ENCODE measurements around the gene CA7.

The CA7 gene

DNA sequence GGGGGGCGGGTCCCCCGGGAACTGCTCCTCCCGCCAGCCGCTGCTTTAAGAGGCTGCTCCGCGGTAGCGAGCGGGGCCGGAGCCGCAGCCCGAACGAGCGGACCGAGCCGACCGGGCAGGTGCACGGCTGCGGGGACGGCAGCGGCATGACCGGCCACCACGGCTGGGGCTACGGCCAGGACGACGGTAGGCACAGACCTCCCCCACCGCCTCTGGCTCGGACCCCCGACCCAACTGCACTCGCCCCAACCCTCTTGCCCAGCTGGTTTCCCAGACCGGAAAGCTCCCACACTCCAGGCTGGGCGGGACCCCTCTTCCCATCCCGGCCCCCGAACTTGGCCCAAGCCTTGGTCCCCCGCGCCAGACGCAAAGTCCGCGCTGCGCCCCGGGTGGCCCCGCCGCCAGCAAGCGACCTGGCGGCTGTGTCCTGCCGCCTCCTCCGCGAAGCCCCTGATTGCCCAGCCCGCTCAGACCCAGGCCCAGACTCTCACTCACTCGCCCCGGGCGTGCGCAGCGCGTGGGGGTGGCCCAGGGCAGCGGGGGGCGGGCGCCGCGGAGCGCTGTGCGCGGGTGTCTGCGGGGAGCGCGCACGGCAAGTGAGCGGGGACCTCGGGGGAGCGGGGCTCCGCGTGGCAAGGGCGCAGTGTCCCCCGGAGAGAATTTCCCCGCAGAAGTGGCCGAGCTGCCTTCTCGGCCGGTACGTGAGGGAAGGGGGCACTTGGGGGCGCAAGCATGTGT lies at the start of gene CA7:
TSS of gene CA7 (plus strand) at position 73 of the 738 bp plus-strand sequence. CDS start at position 147, 74 bp downstream.
- DNase-seq, result no peak

GRCh38 chr16:66798161-66798560 lies 46.1 kb upstream of the CA7 start:
- no peak for DNase-seq

- no peak for DNase-seq
Measured at GRCh38 chr16:66800856-66801255, 43.4 kb upstream of the CA7 start.

GRCh38 chr16:66801320-66802105 lies 42.7 kb upstream of the CA7 start, which contains the start of gene TERB1:
Gene TERB1, minus strand, starts transcription at chr16:66801584. Its CDS starts 4,786 bp downstream, at chr16:66796798.
- DNase-seq, result no peak

- no peak for DNase-seq
Measured at GRCh38 chr16:66802159-66802558, 42.1 kb upstream of the CA7 start.

- DNase-seq, result no peak
Measured at GRCh38 chr16:66809765-66810164, 34.4 kb upstream of the CA7 start.

DNA sequence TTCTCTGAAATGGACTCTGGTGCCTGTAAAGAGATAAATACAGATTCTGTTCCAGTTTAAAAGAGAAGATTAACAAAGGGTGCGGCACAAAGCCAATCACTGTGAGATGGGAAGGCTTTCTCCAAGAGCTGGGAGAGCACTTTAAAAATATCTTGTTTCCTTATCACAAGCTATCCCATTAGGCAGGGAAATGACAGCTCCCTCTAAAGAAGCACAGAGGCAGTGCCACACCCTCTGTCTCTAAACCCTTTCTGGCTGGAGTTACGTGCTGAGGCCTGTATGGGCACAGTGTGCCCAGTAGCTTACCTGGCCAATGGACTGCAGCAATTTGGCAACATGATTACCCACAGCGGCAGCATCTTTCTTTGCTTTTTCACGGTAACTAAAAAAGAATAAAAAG lies 33.8 kb upstream of the CA7 start:
- DNase-seq, result no peak

DNA sequence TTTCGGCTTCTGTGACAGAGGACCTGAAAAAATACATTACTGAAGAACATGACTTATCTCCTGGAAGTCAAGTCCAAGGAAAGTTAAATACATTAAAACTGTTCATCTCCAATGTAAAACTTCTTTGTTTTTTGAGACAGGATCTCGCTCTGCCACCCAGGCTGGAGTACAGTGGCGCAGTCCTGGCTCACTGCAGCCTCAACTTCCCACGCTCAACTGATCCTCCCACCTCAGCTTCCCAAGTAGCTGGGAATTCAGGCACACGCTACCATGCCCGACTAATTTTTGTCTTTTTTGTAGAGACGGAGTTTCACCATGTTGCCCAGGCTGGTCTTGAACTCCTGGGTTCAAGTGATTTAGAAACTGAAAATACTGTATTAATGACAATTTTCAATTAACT lies 33.2 kb upstream of the CA7 start:
- no peak for DNase-seq

GRCh38 chr16:66814734-66815133 lies 29.5 kb upstream of the CA7 start:
- DNase-seq, result no peak

- DNase-seq, result no peak
Measured at GRCh38 chr16:66824006-66824405, 20.2 kb upstream of the CA7 start.

DNA sequence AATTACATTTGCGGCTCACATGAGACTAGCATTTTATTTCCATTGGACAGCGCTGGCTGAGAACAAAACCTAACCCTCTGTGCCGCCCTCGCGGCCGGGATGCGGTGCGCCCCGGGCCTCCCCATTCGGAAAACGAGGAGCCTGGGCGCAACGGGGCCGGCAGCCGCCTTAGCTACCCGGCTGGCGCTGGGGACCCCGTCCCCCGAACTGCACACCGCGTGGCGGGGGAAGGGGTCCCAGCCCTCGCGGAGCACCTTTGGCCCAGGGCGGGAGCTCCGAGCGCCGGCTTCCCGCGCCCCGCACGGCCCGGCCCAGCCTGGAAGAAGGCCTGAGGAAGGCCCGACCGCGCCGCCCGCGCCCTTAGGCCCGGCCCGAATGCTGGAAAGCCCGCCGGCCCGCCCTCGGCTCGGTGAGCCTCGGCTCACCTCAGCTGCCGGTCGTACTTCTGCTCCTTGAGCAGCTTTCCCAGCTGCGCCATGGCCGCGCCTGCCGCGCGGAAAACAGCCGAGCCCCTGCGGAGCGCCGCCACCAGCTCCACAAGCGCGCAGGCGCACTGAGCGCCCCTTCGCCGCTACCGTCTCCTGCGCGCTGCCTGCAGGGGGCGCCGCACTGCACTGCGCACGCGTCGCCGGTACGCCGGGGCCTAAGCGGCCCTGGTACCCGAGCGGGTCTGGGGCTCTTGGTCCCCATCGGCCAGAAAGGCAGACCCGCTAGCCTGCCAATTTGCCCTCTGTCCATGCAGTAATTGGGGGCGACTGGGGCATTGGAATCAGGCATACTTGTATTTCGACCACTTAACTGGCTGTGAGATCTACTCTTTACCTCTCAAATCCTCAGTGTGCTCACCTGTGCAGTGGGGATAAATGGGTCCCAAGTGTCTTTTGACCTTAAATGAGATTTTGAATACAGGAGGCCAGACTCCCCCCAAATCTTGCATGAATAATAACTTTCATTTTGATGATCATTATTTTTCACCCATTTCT lies 13.5 kb upstream of the CA7 start, which contains the start of gene NAE1:
TSS of gene NAE1 (minus strand) at position 555 of the 983 bp plus-strand sequence. CDS start at position 478, 77 bp downstream.
- peak; percentile 90 for DNase-seq

GRCh38 chr16:66832190-66832589 lies 12.0 kb upstream of the CA7 start:
- DNase-seq, result no peak

- no peak for DNase-seq
Measured at GRCh38 chr16:66832661-66833305, 11.4 kb upstream of the CA7 start.

GRCh38 chr16:66834746-66835145 lies 9.5 kb upstream of the CA7 start:
- DNase-seq, result no peak

- DNase-seq, result no peak
Measured at GRCh38 chr16:66840883-66841282, 3.3 kb upstream of the CA7 start.

DNA sequence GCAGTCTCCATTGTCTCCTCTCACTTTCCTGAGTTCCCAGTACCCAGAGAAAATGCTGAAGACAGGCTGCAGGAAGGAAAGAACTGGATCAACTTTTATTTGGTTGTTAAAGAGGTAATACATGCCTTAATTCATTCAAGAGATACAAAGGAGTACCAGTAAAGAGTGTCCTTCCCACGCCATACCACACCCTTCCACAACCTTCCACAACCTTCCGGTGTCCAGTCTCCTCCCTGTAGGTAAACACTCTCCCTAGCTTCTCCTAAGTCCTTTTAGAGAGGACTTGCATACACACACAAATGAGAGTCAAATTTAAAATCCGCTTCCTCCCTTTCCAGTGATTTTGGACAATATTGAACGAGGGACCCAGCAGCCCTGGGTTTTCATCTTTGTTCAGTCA lies 2.8 kb upstream of the CA7 start:
- no peak for DNase-seq

DNA sequence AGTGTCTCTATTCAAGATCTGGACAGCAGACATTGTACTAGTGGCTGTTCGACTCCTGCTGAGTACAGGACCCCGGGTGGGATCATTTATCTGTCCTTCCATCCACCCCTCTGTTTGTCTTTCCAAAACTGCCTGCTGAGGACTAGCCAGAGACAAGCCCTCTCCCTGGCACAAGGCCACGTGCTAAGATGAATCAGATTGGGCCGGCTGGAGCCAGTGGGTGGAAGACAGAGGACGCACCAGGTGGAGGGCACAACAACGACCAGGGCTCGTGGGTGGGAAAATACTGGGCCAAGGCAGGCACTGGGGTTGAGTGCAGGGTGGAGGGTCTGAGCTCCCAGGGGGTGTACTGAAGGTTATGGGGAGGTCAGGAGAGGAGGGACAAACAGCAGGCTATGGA lies 1.4 kb upstream of the CA7 start:
- no peak for DNase-seq

DNA sequence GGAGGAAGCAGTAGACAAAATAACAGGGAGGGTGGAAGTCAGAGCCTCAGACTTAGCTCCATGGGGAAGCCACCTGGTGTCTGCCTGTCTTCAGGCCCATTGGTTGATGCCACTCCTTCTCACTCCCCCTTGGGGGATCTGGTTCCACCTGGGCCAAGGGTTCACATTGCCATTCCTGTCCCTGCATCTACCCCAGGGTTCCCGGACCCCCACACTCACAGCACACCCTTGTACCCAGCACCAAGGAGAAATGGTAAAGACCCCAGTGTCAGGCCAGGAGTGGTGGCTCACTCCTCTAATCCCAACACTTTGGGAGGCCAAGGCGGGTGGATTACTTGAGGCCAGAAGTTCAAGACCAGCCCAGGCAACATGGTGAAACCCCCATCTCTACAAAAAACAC lies 1.0 kb upstream of the CA7 start:
- DNase-seq, result no peak

- no peak for DNase-seq
Measured at GRCh38 chr16:66844009-66844341, 239 bp upstream of the CA7 start.

GRCh38 chr16:66845080-66845410 lies 831 bp downstream of the CA7 start:
- DNase-seq, result no peak

GRCh38 chr16:66845791-66846221 lies 1.6 kb downstream of the CA7 start:
- DNase-seq, result no peak

- DNase-seq, result no peak
Measured at GRCh38 chr16:66846266-66846665, 2.1 kb downstream of the CA7 start.

- no peak for DNase-seq
Measured at GRCh38 chr16:66846831-66847230, 2.6 kb downstream of the CA7 start.
